IMR-90 (cell line): ENCODE data around the gene GUCY2F. TPM values are rescaled to one million over a fixed set of nuclear protein-coding genes. Genes with fewer than 3 reads are reported as not detected.

Experiments used
- ATAC-seq: fragments of 200-7000 bp; cut with Tn5 transposase; 2 replicates; pipeline ENCODE4 v1.9.1; 2020; ENCODE audit warnings: low read depth, mild to moderate bottlenecking, moderate library complexity
- BruUV-seq: library from RNA; stranded (reverse); fragments of 400-500 nt; replicated peaks from 2 replicates; lab custom pipeline; 2021; lab: Mats Ljungman, UMichigan
- CTCF ChIA-PET: fragments of 300-600 bp; formaldehyde crosslinking; extraction: SDS; loops from one replicate; lab custom pipeline; 2021; ENCODE audit warnings: antibody characterized with exemption; lab: Yijun Ruan, JAX
- POLR2A ChIA-PET: fragments of 300-600 bp; sonication (Branson Sonifier 250); formaldehyde crosslinking; loops from one replicate; lab custom pipeline; 2022; ENCODE audit warnings: antibody characterized with exemption; ENCODE audit not compliant: unreplicated experiment; lab: Charles Lee
- DNase-seq: peaks from one replicate; pipeline ENCODE4 v3.0.0; 2013
- H2AFZ ChIP-seq: replicated peaks from 2 replicates; pipeline ENCODE3; 2013; ENCODE audit warnings: low read length, mild to moderate bottlenecking; ENCODE audit not compliant: poor library complexity
- H2AK5ac ChIP-seq: 2 replicates; pipeline ENCODE4 v1.6.1; 2013; ENCODE audit warnings: low read depth, low read length, inconsistent platforms
- H2AK9ac ChIP-seq: replicated peaks from 2 replicates; pipeline ENCODE3; 2013; ENCODE audit warnings: mild to moderate bottlenecking, low read depth, low read length, moderate library complexity; ENCODE audit not compliant: poor library complexity
- H2BK120ac ChIP-seq: 2 replicates; pipeline ENCODE4 v1.6.1; 2013; ENCODE audit warnings: low read depth, low read length, inconsistent platforms
- H2BK15ac ChIP-seq: 3 replicates; pipeline ENCODE4 v1.6.1; 2013; ENCODE audit warnings: low read depth, low read length, inconsistent platforms
- H2BK20ac ChIP-seq: 2 replicates; pipeline ENCODE4 v1.6.1; 2013; ENCODE audit warnings: low read depth, mild to moderate bottlenecking, inconsistent platforms, low read length, moderate library complexity
- H2BK5ac ChIP-seq: 2 replicates; pipeline ENCODE4 v1.6.1; 2013; ENCODE audit warnings: mild to moderate bottlenecking, low read depth, low read length, inconsistent platforms; ENCODE audit not compliant: poor library complexity, severe bottlenecking
- H3K14ac ChIP-seq: replicated peaks from 2 replicates; pipeline ENCODE4 v1.6.1; 2013; ENCODE audit warnings: low read depth, low read length, inconsistent platforms
- H3K18ac ChIP-seq: 2 replicates; pipeline ENCODE4 v1.6.1; 2013; ENCODE audit warnings: low read depth, low read length, control low read depth
- H3K23ac ChIP-seq: 2 replicates; pipeline ENCODE4 v1.6.1; 2013; ENCODE audit warnings: low read depth, low read length, inconsistent platforms
- H3K27ac ChIP-seq: 2 replicates; pipeline ENCODE4 v1.5.1; 2013; ENCODE audit warnings: mild to moderate bottlenecking, control low read depth, low read length; ENCODE audit not compliant: insufficient read depth
- H3K27me3 ChIP-seq: 2 replicates; pipeline ENCODE4 v1.6.1; 2013; ENCODE audit warnings: low read length; ENCODE audit not compliant: control insufficient read depth, insufficient read depth
- H3K36me3 ChIP-seq: 2 replicates; pipeline ENCODE4 v1.6.1; 2013; ENCODE audit warnings: low read length, mixed read lengths; ENCODE audit not compliant: control insufficient read depth, insufficient read depth
- H3K4ac ChIP-seq: 2 replicates; pipeline ENCODE4 v1.6.1; 2013; ENCODE audit warnings: low read depth, low read length, inconsistent platforms
- H3K4me1 ChIP-seq: 2 replicates; pipeline ENCODE4 v1.6.1; 2013; ENCODE audit warnings: low read length, mixed read lengths; ENCODE audit not compliant: control insufficient read depth, insufficient read depth
- H3K4me2 ChIP-seq: 2 replicates; pipeline ENCODE4 v1.6.1; 2013; ENCODE audit warnings: low read depth, mild to moderate bottlenecking, control low read depth, low read length, moderate library complexity
- H3K4me3 ChIP-seq: 2 replicates; pipeline ENCODE4 v1.5.1; 2013; ENCODE audit warnings: low read depth, mild to moderate bottlenecking, control low read depth, low read length, moderate library complexity; ENCODE audit not compliant: insufficient read depth
- H3K56ac ChIP-seq: 2 replicates; pipeline ENCODE4 v1.6.1; 2013; ENCODE audit warnings: low read length, inconsistent platforms; ENCODE audit not compliant: insufficient read depth; ENCODE audit errors: extremely low read depth
- H3K79me1 ChIP-seq, 2 experiments: 2 replicates each; pipeline ENCODE4 v1.6.1; 2013; ENCODE audit warnings: low read length in 2 of 2, inconsistent platforms in 1 of 2, low read depth in 1 of 2
- H3K9ac ChIP-seq: 2 replicates; pipeline ENCODE4 v1.6.1; 2013; ENCODE audit warnings: low read depth, low read length, control low read depth
- H3K9me1 ChIP-seq: 2 replicates; pipeline ENCODE4 v1.6.1; 2013; ENCODE audit warnings: low read length, inconsistent platforms; ENCODE audit not compliant: insufficient read depth
- H3K9me3 ChIP-seq: 2 replicates; pipeline ENCODE4 v1.6.1; 2013; ENCODE audit warnings: low read length; ENCODE audit not compliant: control insufficient read depth, insufficient read depth
- H4K20me1 ChIP-seq: 2 replicates; pipeline ENCODE4 v1.6.1; 2013; ENCODE audit warnings: low read length, inconsistent platforms; ENCODE audit not compliant: insufficient read depth
- H4K5ac ChIP-seq: 2 replicates; pipeline ENCODE4 v1.6.1; 2013; ENCODE audit warnings: mild to moderate bottlenecking, low read depth, low read length, control low read depth
- H4K8ac ChIP-seq, 2 experiments: 2 replicates each; pipeline ENCODE4 v1.6.1; 2013; ENCODE audit warnings: low read depth in 2 of 2, low read length in 2 of 2, control low read depth in 1 of 2, inconsistent platforms in 1 of 2
- H4K91ac ChIP-seq: 2 replicates; pipeline ENCODE4 v1.6.1; 2013; ENCODE audit warnings: low read depth, low read length, inconsistent platforms; ENCODE audit not compliant: insufficient read depth
- BHLHE40 ChIP-seq: fragments of 150-350 bp; IDR thresholded peaks from 2 replicates; pipeline ENCODE4 v1.6.1; 2016; ENCODE audit warnings: mild to moderate bottlenecking, low read depth, low read length
- CHD1 ChIP-seq: IDR thresholded peaks from 2 replicates; pipeline ENCODE4 v1.6.1; 2012; ENCODE audit warnings: low read depth, low read length, improper control_type of control experiment
- CTCF ChIP-seq: conservative IDR thresholded peaks from 2 replicates; pipeline ENCODE4 v1.5.1; 2012; ENCODE audit warnings: mild to moderate bottlenecking, low read depth, low read length, improper control_type of control experiment
- ELK1 ChIP-seq: fragments of 150-350 bp; IDR thresholded peaks from 2 replicates; pipeline ENCODE4 v1.6.1; 2016; ENCODE audit warnings: low read depth, mild to moderate bottlenecking, low read length, moderate library complexity, borderline replicate concordance
- FOS ChIP-seq: fragments of 150-350 bp; IDR thresholded peaks from 2 replicates; pipeline ENCODE4 v1.6.1; 2016; ENCODE audit warnings: low read depth, low read length
- MAFK ChIP-seq: IDR thresholded peaks from 2 replicates; pipeline ENCODE4 v1.6.1; 2012; ENCODE audit warnings: low read depth, low read length, improper control_type of control experiment
- MAZ ChIP-seq: IDR thresholded peaks from 2 replicates; pipeline ENCODE4 v1.6.1; 2012; ENCODE audit warnings: low read depth, mild to moderate bottlenecking, low read length, improper control_type of control experiment, moderate library complexity, borderline replicate concordance
- MXI1 ChIP-seq: IDR thresholded peaks from 2 replicates; pipeline ENCODE4 v1.6.1; 2012; ENCODE audit warnings: low read depth, mild to moderate bottlenecking, low read length, moderate library complexity, borderline replicate concordance
- NFE2L2 ChIP-seq: fragments of 150-350 bp; IDR thresholded peaks from 2 replicates; pipeline ENCODE4 v1.6.1; 2016; ENCODE audit warnings: low read depth, mild to moderate bottlenecking, low read length
- POLR2A ChIP-seq: IDR thresholded peaks from 2 replicates; pipeline ENCODE4 v1.6.1; 2012; ENCODE audit warnings: mild to moderate bottlenecking, low read depth, low read length
- RAD21 ChIP-seq: IDR thresholded peaks from 2 replicates; pipeline ENCODE4 v1.6.1; 2012; ENCODE audit warnings: low read length, improper control_type of control experiment
- RCOR1 ChIP-seq: IDR thresholded peaks from 2 replicates; pipeline ENCODE4 v1.6.1; 2012; ENCODE audit warnings: mild to moderate bottlenecking, low read length, improper control_type of control experiment; ENCODE audit not compliant: insufficient replicate concordance
- RFX5 ChIP-seq: IDR thresholded peaks from 2 replicates; pipeline ENCODE4 v1.8.0; 2012; ENCODE audit warnings: low read depth, mild to moderate bottlenecking, low read length, moderate library complexity
- SMC3 ChIP-seq: fragments of 150-350 bp; IDR thresholded peaks from 2 replicates; pipeline ENCODE4 v1.6.1; 2016; ENCODE audit warnings: low read depth, mild to moderate bottlenecking, antibody characterized with exemption, low read length, moderate library complexity
- USF2 ChIP-seq: fragments of 150-350 bp; IDR thresholded peaks from 2 replicates; pipeline ENCODE4 v1.6.1; 2017; ENCODE audit warnings: mild to moderate bottlenecking, antibody characterized with exemption, low read length, low read depth
- WGBS, 2 experiments: methylation state at CpG; one replicate each; pipeline versions ENCODE4 v1.1.5 to v1.1.7; 2013; ENCODE audit warnings: missing lambda C conversion rate in 2 of 2; ENCODE audit not compliant: insufficient read length in 1 of 2; ENCODE audit errors: extremely low coverage in 2 of 2; 5-methylcytosine and 5-hydroxymethylcytosine counted together
- dilution Hi-C: fragments of 300-500 bp; cut with HindIII; formaldehyde crosslinking; loops from one replicate; pipeline ENCODE4 v1.14.3; 2018; ENCODE audit warnings: low sequenced_read_pairs; ENCODE audit not compliant: unreplicated experiment
- in situ Hi-C: fragments of 300-500 bp; cut with MboI; formaldehyde crosslinking; loops from 3 replicates; pipeline ENCODE4 v1.14.3; 2019; ENCODE audit warnings: low sequenced_read_pairs, inconsistent platforms, mixed read lengths
- intact Hi-C: fragments of 100-400 bp; cut with micrococcal nuclease; formaldehyde crosslinking; loops from 2 replicates; pipeline ENCODE4 v1.10.0; 2022
- polyA plus RNA-seq, 3 experiments: library from polyadenylated mRNA; depleted of rRNA; stranded (reverse); fragments of >200 nt; gene quantifications; 2 replicates each; pipeline ENCODE4 v1.2.3, GENCODE V29; 2012; ENCODE audit warnings: low replicate concordance in 1 of 3
- total RNA-seq: library from RNA; depleted of rRNA; stranded (reverse); fragments of >200 nt; gene quantifications from 2 replicates; pipeline ENCODE4 v1.2.3, GENCODE V29; 2012

Gene GUCY2F
- total and polyA plus RNA-seq, 2 of the 4 experiments (the other 2 are of a cell fraction), result not detected

- no peak for DNase-seq
- Histone ChIP-seq H2BK5ac (no peak overlapping the region), H3K36me3 (no peaks in the 10 kb centered on the region), H3K56ac (no peak overlapping the region), H3K4me2 (no peak overlapping the region), H3K27ac (no peak overlapping the region), H4K91ac (no peak overlapping the region), H3K23ac (no peak overlapping the region), H2AK9ac (no peak overlapping the region), H2BK20ac (no peak overlapping the region), H3K18ac (no peak overlapping the region), H3K14ac (no peak overlapping the region), H3K9ac (no peak overlapping the region), H4K5ac (no peak overlapping the region), H2AK5ac (no peak overlapping the region), H2BK15ac (no peak overlapping the region), H3K9me3 (no peaks in the 10 kb centered on the region), H3K4me3 (no peak overlapping the region), H3K79me1 (no peaks in the 10 kb centered on the region), H2BK120ac (no peak overlapping the region), H4K20me1 (no peaks in the 10 kb centered on the region), H4K8ac (no peak overlapping the region), H3K9me1 (no peaks in the 10 kb centered on the region), H2AFZ (no peak overlapping the region), H3K4ac (no peak overlapping the region), H3K27me3 (peaks cover 6% of the 10 kb centered on the region), H3K4me1 (no peaks in the 10 kb centered on the region)
- WGBS, 2 experiments, result no CpG with 5 or more reads among the region's 2 CpGs
- BruUV-seq, result no TSS peak
- ChIA-PET CTCF (interaction anchor here (1.4 kb wide), 1 partner anchor 12 kb away, joined by 3 read pairs; no protein-coding TSS in a partner anchor), POLR2A (no interaction called here)
- intact Hi-C loops (no loop called here), in situ Hi-C loops (no loop called here), dilution Hi-C loops (no loop called here)
- no peak for ATAC-seq
- TF ChIP-seq POLR2A, result no peak
- TF ChIP-seq CTCF, result no peak
- no peak for TF ChIP-seq MAFK
- TF ChIP-seq SMC3, result no peak
- TF ChIP-seq MAZ, result no peak
- TF ChIP-seq RCOR1, result no peak
- TF ChIP-seq CHD1, result no peak
- no peak for TF ChIP-seq ELK1
- no peak for TF ChIP-seq BHLHE40
- TF ChIP-seq RAD21, result no peak
- TF ChIP-seq MXI1, result no peak
- TF ChIP-seq NFE2L2, result no peak
- no peak for TF ChIP-seq USF2
- no peak for TF ChIP-seq RFX5
- TF ChIP-seq FOS, result no peak
These were observed 109.2 kb downstream of the GUCY2F start for GRCh38 chrX:109372716-109373115.
